T47D (cell line): ENCODE results near the gene ATP6V1B1.
"Not testable (repeated sequence)": the region's sequence is repeated elsewhere in the genome, so short reads cannot be mapped to it uniquely, and the experiment has no call there.

Experiments used
- DNase-seq, 2 experiments: peaks; one replicate each; pipeline versions ENCODE4 v3.0.0 to v3.0.0-alpha.2; 2011 to 2012; ENCODE audit warnings: low read depth in 1 of 2, low spot score in 1 of 2
- JUND ChIP-seq: IDR thresholded peaks from 2 replicates; pipeline ENCODE4 v1.6.1; 2012; ENCODE audit warnings: low read depth
- in situ Hi-C: cut with HindIII; loops from 2 replicates; pipeline ENCODE4 v1.10.0; 2016; ENCODE audit warnings: low sequenced_read_pairs, low pct_unique_long_range_greater_than_20kb

The ATP6V1B1 gene

GRCh38 chr2:71000780-71001591, 65.3 kb downstream of the ATP6V1B1 start:
- DNase-seq = peak in 1 of 2 experiments; percentile 70
- in situ Hi-C loops = no loop called here
- TF ChIP-seq JUND = no peak

GRCh38 chr2:71001592-71001927, 65.9 kb downstream of the ATP6V1B1 start:
- TF ChIP-seq JUND = no peak
- DNase-seq = no peak
- in situ Hi-C loops = no loop called here

- no peak for TF ChIP-seq JUND
- in situ Hi-C loops = no loop called here
- no peak for DNase-seq
These were observed 66.4 kb downstream of the ATP6V1B1 start for GRCh38 chr2:71001981-71002570.

- in situ Hi-C loops = no loop called here
- DNase-seq = no peak
- TF ChIP-seq JUND = no peak
These were observed 67.7 kb downstream of the ATP6V1B1 start for GRCh38 chr2:71003396-71003795.

- TF ChIP-seq JUND = no peak
- no peak for DNase-seq
- in situ Hi-C loops = no loop called here
These were observed 68.5 kb downstream of the ATP6V1B1 start for GRCh38 chr2:71003966-71004755.

- in situ Hi-C loops = no loop called here
- no peak for TF ChIP-seq JUND
- no peak for DNase-seq
These were observed 69.2 kb downstream of the ATP6V1B1 start for GRCh38 chr2:71004857-71005256.

- DNase-seq = no peak
- no peak for TF ChIP-seq JUND
- in situ Hi-C loops = no loop called here
These were observed 69.8 kb downstream of the ATP6V1B1 start for GRCh38 chr2:71005271-71006202.

GRCh38 chr2:71006323-71006722, 70.6 kb downstream of the ATP6V1B1 start:
- DNase-seq = no peak
- no peak for TF ChIP-seq JUND
- in situ Hi-C loops = no loop called here

GRCh38 chr2:71006955-71007799, 71.5 kb downstream of the ATP6V1B1 start:
- in situ Hi-C loops = no loop called here
- TF ChIP-seq JUND = no peak
- DNase-seq = peak in 1 of 2 experiments; percentile 5

- in situ Hi-C loops = no loop called here
- DNase-seq = no peak
- no peak for TF ChIP-seq JUND
These were observed 72.6 kb downstream of the ATP6V1B1 start for GRCh38 chr2:71008342-71008741.

GRCh38 chr2:71011786-71012185, 76.1 kb downstream of the ATP6V1B1 start:
- DNase-seq, in situ Hi-C loops: not testable (repeated sequence)
